GM21528 (cell line): ENCODE measurements around the gene CDH1.
"Not testable (repeated sequence)": the region's sequence is repeated elsewhere in the genome, so short reads cannot be mapped to it uniquely, and the experiment has no call there.

Experiments
- ATAC-seq: cut with Tn5 transposase; IDR thresholded peaks from one replicate; pipeline ENCODE4 v1.9.1; 2021; ENCODE audit warnings: mild to moderate bottlenecking, moderate library complexity; ENCODE audit not compliant: unreplicated experiment, low FRiP score

CDH1 gene

GRCh38 chr16:68737046-68737729, at the start of gene CDH1:
Gene CDH1 (plus strand): TSS chr16:68737292. CDS start chr16:68737416, 124 bp downstream.
- ATAC-seq = no peak

DNA sequence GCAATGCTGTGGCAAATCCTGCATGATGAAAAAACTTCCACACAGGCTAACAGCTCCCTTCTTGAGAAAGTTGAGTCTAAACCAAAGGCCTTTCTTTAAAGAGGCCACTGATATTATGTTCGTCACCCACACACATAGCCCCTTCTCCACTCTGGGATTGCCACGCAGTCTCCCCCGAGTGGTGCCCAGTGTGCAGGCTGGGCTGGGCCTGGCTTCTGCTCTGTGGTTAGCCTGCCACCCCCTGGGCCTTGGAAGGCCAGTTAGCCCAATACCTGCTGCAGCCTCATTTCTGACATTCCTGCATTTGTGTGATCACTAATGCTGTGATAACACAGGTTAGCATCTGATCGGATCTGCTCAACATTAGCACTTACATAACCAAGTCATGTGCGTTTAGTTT, 47.2 kb upstream of the CDH1 start:
- no peak for ATAC-seq

GRCh38 chr16:68695575-68695974, 41.5 kb upstream of the CDH1 start:
- no peak for ATAC-seq

GRCh38 chr16:68696514-68696913, 40.6 kb upstream of the CDH1 start:
- ATAC-seq = no peak

DNA sequence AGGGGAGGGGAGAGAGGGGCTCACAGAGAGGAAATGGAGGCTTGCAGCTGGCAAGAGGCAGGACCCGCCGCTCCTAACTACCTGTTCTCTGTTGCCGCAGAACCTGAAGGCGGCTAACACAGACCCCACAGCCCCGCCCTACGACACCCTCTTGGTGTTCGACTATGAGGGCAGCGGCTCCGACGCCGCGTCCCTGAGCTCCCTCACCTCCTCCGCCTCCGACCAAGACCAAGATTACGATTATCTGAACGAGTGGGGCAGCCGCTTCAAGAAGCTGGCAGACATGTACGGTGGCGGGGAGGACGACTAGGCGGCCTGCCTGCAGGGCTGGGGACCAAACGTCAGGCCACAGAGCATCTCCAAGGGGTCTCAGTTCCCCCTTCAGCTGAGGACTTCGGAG, 39.0 kb upstream of the CDH1 start:
- no peak for ATAC-seq

GRCh38 chr16:68700120-68700519, 37.0 kb upstream of the CDH1 start:
- no peak for ATAC-seq

DNA sequence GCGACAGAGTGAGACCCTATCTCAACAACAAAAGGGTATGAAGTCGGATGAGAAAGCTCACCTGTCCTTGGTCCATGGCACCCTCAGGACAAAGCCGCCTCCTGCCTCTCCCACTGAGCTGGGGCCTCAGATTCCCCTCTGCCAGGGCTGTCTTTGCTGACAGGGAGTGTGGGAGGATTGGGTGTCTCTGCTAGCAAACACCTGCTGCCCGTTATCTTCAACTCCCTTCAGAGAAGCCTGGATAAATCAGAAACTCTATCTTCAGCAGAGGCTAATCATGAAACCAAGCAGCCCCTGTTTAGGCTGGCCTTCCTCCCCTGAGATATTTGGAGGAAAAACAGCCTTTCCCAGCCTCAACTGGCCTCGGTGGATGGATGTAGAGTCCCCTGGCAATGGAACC, 36.3 kb upstream of the CDH1 start:
- no peak for ATAC-seq

DNA sequence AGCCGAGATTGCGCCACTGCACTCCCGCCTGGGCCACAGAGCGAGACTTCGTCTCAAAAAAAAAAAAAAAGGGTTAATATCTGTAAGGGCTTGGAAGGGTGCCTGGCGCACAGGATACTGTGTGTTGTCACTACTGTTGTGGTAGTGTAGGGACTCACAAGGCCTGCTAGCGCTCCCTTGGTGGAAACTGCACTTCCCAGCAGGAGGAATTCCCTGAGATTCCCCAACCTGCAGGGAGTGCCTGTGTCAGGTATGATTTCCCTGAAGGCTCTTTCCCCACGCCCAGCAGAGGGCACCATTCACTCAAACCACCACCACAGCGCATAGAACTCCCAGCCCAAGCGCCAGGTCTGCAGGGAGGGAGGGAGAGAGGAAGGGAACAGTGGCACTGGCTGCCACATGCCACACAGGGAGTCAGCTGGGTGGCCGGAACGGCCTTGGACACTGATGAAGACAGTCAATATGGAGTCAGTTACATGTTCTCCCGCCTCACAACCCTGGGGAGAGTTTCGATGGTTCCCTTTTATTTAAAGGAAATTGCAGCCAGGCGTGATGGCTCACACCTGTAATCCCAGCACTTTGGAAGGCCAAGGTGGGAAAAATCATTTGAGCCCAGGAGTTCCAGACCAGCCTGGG, 32.7 kb upstream of the CDH1 start:
- no peak for ATAC-seq

DNA sequence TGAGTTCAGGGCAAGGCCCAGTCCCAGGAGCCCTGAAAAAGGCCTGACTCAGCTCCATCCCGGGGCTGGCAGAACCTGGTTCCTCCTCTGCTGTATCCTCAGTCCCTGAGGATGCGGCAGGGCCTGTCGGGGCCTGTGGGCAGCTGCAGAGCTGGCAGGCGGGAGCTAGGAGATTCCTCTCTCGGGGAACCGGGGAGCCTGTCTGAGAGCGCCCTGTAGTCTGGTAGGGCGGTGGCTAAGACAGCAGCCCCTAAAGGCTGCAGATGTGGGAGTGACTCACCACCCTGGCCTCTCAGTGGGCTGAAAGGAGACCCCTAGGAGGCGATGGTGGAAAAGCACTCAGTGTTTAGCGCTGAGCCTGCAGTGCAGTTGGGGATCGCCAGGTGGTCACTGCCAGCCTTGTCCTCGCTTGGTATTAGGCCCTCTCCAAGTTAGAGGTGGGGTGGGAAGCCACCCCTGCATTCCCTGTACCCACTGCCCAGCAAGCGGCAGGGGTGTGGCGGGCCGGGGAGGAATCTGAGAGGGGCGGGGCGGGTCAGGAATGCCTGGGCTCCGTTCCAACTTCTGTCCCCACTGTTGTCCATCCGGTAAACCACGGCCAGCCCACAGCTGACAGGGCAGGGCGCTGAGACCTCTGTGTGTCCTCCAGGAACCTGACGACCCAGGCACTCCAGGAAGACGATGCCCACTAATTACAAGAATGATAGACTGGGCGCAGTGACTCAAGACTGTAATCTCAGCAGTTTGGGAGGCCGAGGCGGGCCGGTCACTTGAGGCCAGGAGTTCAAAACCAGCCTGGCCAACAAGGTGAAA, 29.5 kb upstream of the CDH1 start:
- ATAC-seq = no peak

DNA sequence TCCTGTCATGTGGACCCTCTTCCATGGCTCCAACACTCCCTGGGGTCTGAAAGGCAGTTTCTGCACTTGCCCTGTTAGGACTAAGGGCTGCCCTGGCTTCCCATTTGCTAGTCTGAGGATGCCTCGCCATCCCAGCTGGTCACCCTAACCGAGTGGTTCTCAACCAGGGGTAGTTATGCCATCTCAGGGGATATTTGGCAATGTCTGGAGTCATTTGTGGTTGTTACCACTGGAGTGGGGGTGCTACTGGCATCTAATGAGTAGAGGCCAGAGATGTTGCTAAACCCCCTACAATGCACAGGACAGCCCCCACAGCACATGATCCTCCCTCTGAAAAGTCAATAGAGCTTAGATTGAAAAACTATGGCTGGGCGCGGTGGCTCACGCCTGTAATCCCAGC, 26.9 kb upstream of the CDH1 start:
- no peak for ATAC-seq

GRCh38 chr16:68711421-68712139, 25.5 kb upstream of the CDH1 start:
- ATAC-seq = no peak

GRCh38 chr16:68713361-68713760, 23.7 kb upstream of the CDH1 start:
- no peak for ATAC-seq

DNA sequence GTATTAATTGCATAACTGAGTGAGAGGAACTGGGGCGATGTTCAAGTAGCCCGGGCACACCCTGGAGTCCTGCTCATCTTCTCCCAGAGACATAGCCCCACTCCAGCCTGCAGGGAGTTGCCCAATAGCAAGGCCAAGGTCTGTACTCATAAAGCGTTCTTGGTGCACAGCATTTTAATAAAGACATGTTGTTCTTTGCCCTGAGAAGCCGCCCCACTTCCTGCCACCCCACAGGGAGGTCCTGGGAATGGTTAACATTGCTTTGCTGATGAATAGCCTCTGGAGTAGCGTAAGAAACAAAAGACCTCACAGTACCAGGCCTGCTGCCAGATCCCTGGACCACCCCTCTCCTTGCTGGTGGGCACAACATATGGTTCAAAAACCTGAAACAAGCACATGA, 21.6 kb upstream of the CDH1 start:
- no peak for ATAC-seq

DNA sequence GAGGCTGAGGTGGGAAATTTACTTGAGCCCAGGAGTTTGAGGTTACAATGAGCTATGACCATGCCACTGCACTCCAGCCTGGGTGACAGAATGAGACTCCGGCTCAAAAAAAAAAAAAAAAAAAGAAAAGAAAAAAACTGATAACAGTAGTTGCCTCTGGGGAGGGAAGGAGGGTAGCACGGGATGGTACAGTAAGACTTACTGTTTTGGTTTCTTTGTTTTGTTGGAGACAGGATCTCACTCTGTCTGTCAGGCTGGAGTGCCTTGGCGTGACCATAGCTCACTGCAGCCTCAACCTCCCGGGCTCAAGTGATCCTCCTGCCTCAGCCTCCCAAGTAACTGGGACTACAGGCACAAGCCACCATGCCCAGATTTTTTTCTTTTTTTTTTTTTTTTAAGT, 20.6 kb upstream of the CDH1 start:
- not testable (repeated sequence) for ATAC-seq

GRCh38 chr16:68717684-68718083, 19.4 kb upstream of the CDH1 start:
- no peak for ATAC-seq

GRCh38 chr16:68718590-68718989, 18.5 kb upstream of the CDH1 start:
- no peak for ATAC-seq

DNA sequence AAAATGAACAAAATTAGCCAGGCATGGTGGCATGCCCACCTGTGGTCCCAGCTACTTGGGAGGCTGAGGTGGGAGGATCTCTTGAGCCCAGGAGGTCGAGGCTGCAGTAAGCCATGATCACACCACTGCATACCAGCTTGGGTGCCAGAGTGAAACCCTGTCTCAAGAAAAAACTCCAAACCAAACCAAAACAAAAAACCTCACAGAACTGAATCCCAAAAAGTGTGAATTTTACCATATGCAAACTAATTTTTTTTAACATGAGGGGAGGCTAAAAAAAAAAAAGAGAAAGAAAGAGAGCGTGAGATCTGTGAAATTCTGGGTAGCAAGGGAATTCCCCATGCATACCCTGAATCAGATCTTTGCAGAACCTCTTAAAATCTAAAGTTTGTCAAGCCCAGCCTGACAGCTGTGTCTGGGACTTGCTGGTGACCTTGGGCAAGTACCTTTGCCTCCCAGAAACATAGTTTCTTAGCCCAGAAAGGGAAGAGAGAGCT, 17.1 kb upstream of the CDH1 start:
- ATAC-seq = peak; percentile 85

DNA sequence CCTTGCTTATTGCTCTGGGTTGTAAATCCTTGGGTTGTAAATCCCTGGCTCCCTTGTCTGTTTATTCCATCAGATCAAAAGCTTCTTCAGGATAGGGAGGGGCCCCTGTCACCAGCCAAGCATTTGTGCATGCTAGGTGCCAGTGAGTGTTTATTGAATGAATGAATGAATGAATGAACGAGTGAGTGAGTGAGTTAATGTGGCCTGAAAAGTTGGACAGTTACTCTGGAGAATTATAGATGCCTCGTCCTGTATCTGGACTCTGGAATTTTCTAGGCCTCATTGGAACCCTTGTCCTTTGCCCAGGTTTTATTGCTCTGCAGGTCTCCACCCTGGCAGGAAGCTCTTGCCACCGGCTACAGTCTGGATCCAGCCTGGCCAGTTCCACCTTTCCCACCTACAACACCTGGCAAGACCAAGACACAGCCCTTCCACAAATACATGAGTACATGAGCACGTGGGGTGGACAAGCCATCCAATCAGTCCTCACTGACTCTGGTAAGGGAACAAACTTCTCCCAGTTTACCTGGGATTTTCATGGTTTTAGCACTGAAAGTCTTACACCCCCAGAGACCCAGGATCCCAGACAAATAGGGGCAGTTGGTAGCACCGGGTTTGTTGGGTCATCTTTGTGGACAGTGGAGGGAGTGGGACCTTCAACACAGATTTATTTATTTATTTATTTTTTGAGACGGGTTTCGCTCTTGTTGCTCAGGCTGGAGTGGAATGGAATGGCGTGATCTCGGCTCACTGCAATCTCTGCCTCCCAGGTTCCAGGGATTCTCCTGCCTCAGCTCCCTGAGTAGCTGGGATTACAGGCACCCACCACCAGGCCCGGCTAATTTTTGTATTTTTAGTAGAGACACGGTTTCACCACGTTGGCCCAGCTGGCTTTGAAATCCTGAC, 14.7 kb upstream of the CDH1 start:
- ATAC-seq = no peak

DNA sequence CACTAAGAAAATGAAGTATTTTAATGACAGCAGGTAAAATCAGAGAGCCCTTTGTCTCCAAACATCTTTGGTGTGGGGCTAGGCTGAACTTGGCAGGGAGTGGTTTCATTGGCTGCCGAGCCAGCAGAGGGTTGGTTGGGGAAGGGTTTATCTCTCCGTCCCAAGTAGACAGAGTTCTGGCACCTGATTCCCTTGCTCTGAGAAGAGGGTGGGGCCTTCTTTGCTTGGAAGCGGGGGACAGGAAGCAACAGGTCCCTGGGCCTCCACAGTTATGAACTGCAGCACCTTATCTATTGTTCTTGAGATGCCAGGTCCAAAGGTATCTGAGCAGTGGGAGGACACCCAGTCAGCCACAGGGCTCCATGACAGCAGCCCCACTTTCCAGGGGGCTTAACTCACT, 12.3 kb upstream of the CDH1 start:
- ATAC-seq = no peak

DNA sequence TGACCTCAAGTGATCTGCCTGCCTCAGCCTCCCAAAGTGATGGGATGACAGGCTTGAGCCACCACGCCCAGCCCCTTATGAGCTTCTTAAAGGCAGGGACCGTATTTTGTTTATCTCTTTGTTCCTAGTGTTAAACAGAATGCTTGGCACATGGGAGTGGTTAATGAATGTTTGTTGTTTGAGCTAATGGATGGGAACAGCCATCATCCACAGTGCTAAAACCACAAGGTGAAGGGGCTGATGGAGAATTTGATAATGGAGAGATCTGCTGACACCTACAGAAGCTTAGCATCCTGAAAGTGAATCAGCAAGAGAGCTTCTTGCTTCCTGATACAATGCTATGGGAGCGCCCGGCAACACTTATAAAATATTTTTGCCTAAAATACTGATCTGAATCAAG, 8.6 kb upstream of the CDH1 start:
- no peak for ATAC-seq
